Naive thymus-derived CD8-positive, alpha-beta T cell (primary cell): ENCODE measurements around the gene CD40. TPM values are rescaled to one million over a fixed set of nuclear protein-coding genes. Genes with fewer than 3 reads are reported as not detected.

ENCODE experiments used
- ATAC-seq, 2 donors: fragments of 150-1000 bp; cut with Tn5 transposase in 1 of 2; sonication (Bioruptor Pico), chemical (Tn5 transposase) in 1 of 2; 1 replicate in 1 of 2; 2 replicates in 1 of 2; pipeline ENCODE4 v1.10.0; 2021; ENCODE audit warnings: mild to moderate bottlenecking in 2 of 2, moderate library complexity in 2 of 2
- POLR2A ChIA-PET: fragments of 350-600 bp; sonication (Branson Sonifier 250); formaldehyde crosslinking; loops from one replicate; lab custom pipeline; 2021; ENCODE audit warnings: antibody characterized with exemption; lab: Charles Lee
- DNase-seq, 10 donors: peaks; one replicate each; pipeline versions ENCODE4 v3.0.0 to v3.0.0-alpha.2; 2020 to 2022
- H3K27ac Mint-ChIP-seq, 10 donors: one replicate each; pipeline ENCODE4 v1.8.0; 2020 to 2022; ENCODE audit warnings: mild to moderate bottlenecking in 10 of 10, mixed read lengths in 10 of 10, moderate library complexity in 4 of 10, inconsistent platforms in 1 of 10
- H3K27me3 Mint-ChIP-seq, 5 donors: one replicate each; pipeline ENCODE4 v1.8.0; 2021 to 2022; ENCODE audit warnings: mixed read lengths in 5 of 5
- H3K36me3 Mint-ChIP-seq, 3 donors: one replicate each; pipeline ENCODE4 v1.8.0; 2020 to 2022; ENCODE audit warnings: mixed read lengths in 3 of 3, mild to moderate bottlenecking in 2 of 3, inconsistent platforms in 1 of 3
- H3K4me1 Mint-ChIP-seq, 4 donors: one replicate each; pipeline ENCODE4 v1.8.0; 2021 to 2022; ENCODE audit warnings: mixed read lengths in 4 of 4
- H3K4me3 Mint-ChIP-seq, 10 donors: one replicate each; pipeline ENCODE4 v1.8.0; 2020 to 2022; ENCODE audit warnings: mild to moderate bottlenecking in 10 of 10, mixed read lengths in 10 of 10, moderate library complexity in 6 of 10, inconsistent platforms in 1 of 10
- H3K9me3 Mint-ChIP-seq, 9 donors: one replicate each; pipeline ENCODE4 v1.8.0; 2020 to 2022; ENCODE audit warnings: mixed read lengths in 9 of 9, mild to moderate bottlenecking in 3 of 9, inconsistent platforms in 1 of 9, moderate library complexity in 1 of 9
- polyA plus RNA-seq, 3 donors: library from polyadenylated mRNA; unstranded; fragments of 300-500 nt; fragmentation: Illumina TruSeq; gene quantifications; one replicate each; pipeline ENCODE4 v1.2.3, GENCODE V29; 2021
- total RNA-seq, 8 experiments: library from RNA in 2 of 8; stranded (reverse) in 2 of 8; gene quantifications; one replicate each; pipeline ENCODE4 v1.2.3 and lab custom pipeline; 2021 to 2026

Gene CD40
- total and polyA plus RNA-seq, 5 experiments from 2014 or later = 2.0 to 11.8 (median 4.3) TPM

- POLR2A ChIA-PET = no interaction called here
- H3K4me3 Mint-ChIP-seq = no peak overlapping the region
- no peak for DNase-seq
- H3K9me3 Mint-ChIP-seq = no peaks in the 10 kb centered on the region
- ATAC-seq = no peak
- peaks cover 21 to 64% (median 50%) of the 10 kb centered on the region in 5 donors for H3K27me3 Mint-ChIP-seq
- H3K36me3 Mint-ChIP-seq = no peaks in the 10 kb centered on the region
- H3K27ac Mint-ChIP-seq = peak overlapping the region in 1 of 10 donors; percentile 43
- H3K4me1 Mint-ChIP-seq = peaks cover 0 to 3% (median 0%) of the 10 kb centered on the region in 4 donors
These were observed 24.0 kb downstream of the CD40 start for GRCh38 chr20:46142124-46142523.

DNA sequence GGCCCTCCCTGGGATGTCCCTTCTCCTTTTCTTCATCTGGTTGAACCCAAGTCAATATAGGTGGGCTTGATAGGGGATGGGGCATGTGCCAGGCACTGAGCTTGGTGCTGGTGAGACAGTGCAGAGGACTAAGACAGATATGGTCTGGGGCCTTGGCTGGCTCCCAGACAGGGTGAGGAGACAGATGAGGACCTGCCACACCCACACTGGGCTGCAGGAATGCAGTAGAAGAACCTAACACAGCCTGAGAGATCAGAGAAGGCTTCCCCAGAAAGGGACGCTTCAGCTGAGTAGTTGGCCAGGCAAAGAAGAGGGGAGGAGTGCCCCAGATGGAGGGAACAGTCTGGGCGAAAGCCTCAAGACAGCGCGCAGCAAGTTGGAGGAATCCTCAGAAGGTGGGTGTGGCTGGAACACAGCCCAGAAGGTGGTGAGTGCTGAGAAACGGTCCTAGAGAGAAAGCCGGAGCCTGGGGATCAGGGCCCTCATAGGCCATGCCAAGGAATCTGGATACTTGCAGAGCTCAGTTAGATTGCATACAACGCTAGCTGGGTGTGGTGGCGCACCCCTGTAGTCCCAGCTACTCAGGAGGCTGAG, 26.4 kb downstream of the CD40 start:
- POLR2A ChIA-PET = no interaction called here
- Mint-ChIP-seq H3K4me1 (peaks cover 0 to 3% (median 0%) of the 10 kb centered on the region in 4 donors), H3K36me3 (no peaks in the 10 kb centered on the region), H3K4me3 (no peak overlapping the region), H3K27ac (peak overlapping the region in 1 of 10 donors; percentile 54), H3K27me3 (peaks cover 16 to 49% (median 34%) of the 10 kb centered on the region in 5 donors), H3K9me3 (no peaks in the 10 kb centered on the region)
- DNase-seq (no peak), ATAC-seq (no peak)

GRCh38 chr20:46145713-46146112, 27.6 kb downstream of the CD40 start:
- Mint-ChIP-seq H3K27me3 (peaks cover 12 to 37% (median 29%) of the 10 kb centered on the region in 5 donors), H3K4me3 (no peak overlapping the region), H3K36me3 (no peaks in the 10 kb centered on the region), H3K9me3 (no peaks in the 10 kb centered on the region), H3K4me1 (no peaks in the 10 kb centered on the region), H3K27ac (no peak overlapping the region)
- DNase-seq = no peak
- POLR2A ChIA-PET = no interaction called here
- ATAC-seq = no peak

DNA sequence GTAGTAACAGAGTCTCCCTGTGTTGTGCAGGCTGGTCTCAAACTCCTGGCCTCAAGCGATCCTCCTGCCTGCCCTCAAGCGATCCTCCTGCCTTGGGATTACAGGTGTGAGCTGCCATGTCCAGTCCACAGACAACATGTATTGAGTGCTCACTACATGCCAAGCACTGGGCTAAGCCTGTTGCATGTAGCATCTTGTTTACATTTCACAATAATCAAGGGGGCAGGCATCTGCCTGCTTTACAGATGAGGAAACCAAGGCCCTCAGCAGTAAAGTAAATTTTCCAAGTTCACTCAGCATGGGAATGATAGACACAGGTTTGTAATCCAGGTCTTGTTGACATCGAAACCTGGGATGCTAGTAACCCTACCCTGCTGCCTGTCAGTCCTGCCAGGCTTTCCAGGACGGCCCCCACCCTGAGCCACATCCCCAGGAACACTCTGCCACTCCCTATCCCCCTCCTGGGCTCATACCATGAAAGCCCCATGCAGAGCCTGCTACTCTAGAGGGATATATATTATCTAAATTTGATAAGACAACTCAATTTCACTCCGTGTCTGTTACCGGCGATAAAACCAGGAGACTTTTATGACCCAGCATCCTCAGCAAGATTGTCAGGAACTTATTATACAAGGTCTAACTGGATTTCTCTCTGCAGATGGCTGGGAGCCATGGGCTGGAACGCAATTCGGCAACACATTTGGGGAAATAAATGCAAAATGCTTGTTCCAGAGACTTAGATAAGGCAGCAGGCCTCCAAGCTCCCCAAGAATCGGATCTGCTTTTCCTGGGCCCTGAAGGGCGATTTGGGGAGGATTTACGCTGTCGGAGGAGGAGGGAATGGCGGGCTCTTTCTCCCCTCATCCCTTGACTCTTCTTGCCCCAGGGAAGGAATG, 30.4 kb downstream of the CD40 start:
- no peak overlapping the region for H3K4me3 Mint-ChIP-seq
- no peaks in the 10 kb centered on the region for H3K4me1 Mint-ChIP-seq
- POLR2A ChIA-PET = interaction anchor here (0.7 kb wide), 1 partner anchor 567 kb away, joined by 3 read pairs; no protein-coding TSS in a partner anchor
- H3K27ac Mint-ChIP-seq = no peak overlapping the region
- DNase-seq (no peak), ATAC-seq (no peak)
- no peaks in the 10 kb centered on the region for H3K9me3 Mint-ChIP-seq
- H3K27me3 Mint-ChIP-seq = peaks cover 0 to 8% (median 5%) of the 10 kb centered on the region in 5 donors
- H3K36me3 Mint-ChIP-seq = no peaks in the 10 kb centered on the region

GRCh38 chr20:46150943-46151342, 32.8 kb downstream of the CD40 start:
- Mint-ChIP-seq H3K9me3 (no peaks in the 10 kb centered on the region), H3K36me3 (peaks cover 0 to 2% (median 0%) of the 10 kb centered on the region in 3 donors), H3K4me3 (no peak overlapping the region), H3K27me3 (peaks cover 4 to 21% (median 10%) of the 10 kb centered on the region in 5 donors), H3K4me1 (no peaks in the 10 kb centered on the region), H3K27ac (no peak overlapping the region)
- DNase-seq (no peak), ATAC-seq (no peak)
- POLR2A ChIA-PET = no interaction called here

DNA sequence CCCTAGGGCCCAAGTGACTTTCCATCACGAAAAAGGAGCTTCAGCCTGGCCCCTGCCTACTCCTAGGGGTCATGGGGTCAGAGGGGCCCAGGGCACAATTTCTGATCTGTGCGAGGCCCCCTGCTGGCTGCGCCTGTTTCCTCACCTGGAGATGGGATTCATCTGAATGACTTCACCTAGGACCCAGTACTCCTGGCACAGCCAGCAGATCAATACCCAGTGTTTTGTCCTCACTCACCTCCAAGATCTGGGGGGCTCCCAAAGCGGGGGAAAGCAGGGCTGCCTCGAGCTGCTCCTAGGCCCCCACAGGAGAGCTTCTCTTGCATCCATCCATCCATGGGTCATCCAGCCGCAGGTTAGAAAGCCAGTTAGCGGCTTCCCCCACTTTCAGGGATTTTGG, 33.8 kb downstream of the CD40 start:
- Mint-ChIP-seq H3K36me3 (peaks cover 0 to 2% (median 0%) of the 10 kb centered on the region in 3 donors), H3K4me1 (no peaks in the 10 kb centered on the region), H3K27ac (no peak overlapping the region), H3K9me3 (no peaks in the 10 kb centered on the region), H3K27me3 (peaks cover 4 to 23% (median 10%) of the 10 kb centered on the region in 5 donors), H3K4me3 (no peak overlapping the region)
- no peak for DNase-seq
- POLR2A ChIA-PET = interaction anchor here (0.7 kb wide), 1 partner anchor 12 kb away, joined by 3 read pairs; no protein-coding TSS in a partner anchor
- no peak for ATAC-seq

GRCh38 chr20:46152824-46153586, 34.9 kb downstream of the CD40 start:
- Mint-ChIP-seq H3K36me3 (peaks cover 0 to 2% (median 0%) of the 10 kb centered on the region in 3 donors), H3K27me3 (peaks cover 5 to 23% (median 14%) of the 10 kb centered on the region in 5 donors), H3K9me3 (no peaks in the 10 kb centered on the region), H3K4me1 (no peaks in the 10 kb centered on the region), H3K27ac (no peak overlapping the region), H3K4me3 (no peak overlapping the region)
- DNase-seq (no peak), ATAC-seq (no peak)
- POLR2A ChIA-PET = interaction anchor here (0.7 kb wide), 1 partner anchor 13 kb away, joined by 3 read pairs; no protein-coding TSS in a partner anchor

- H3K27ac Mint-ChIP-seq = no peak overlapping the region
- peaks cover 0 to 2% (median 0%) of the 10 kb centered on the region in 3 donors for H3K36me3 Mint-ChIP-seq
- POLR2A ChIA-PET = no interaction called here
- DNase-seq = no peak
- H3K4me3 Mint-ChIP-seq = no peak overlapping the region
- ATAC-seq = no peak
- H3K4me1 Mint-ChIP-seq = no peaks in the 10 kb centered on the region
- H3K9me3 Mint-ChIP-seq = no peaks in the 10 kb centered on the region
- peaks cover 5 to 22% (median 17%) of the 10 kb centered on the region in 5 donors for H3K27me3 Mint-ChIP-seq
These were observed 36.2 kb downstream of the CD40 start for GRCh38 chr20:46154305-46154704.

DNA sequence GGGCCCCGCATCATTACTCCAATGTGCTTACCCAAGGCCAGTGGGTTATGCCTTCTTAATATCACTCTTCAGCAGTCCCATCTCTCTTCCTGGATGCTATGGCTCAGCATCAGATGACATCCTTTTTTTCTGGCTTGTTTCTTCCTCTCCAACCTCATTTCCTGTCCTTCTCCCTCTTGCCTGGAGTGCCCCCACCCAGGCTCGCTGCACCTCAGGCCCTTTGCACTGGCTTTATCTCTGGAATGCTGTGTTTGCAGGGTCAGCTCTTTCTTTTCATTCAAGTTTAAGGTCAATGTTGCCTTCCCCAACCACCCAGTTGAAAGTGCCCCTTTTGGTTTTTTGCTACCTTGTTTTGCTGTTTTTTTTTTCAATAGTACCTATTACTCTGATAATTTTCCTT, 36.7 kb downstream of the CD40 start:
- Mint-ChIP-seq H3K36me3 (peaks cover 0 to 2% (median 0%) of the 10 kb centered on the region in 3 donors), H3K4me1 (no peaks in the 10 kb centered on the region), H3K27me3 (peaks cover 5 to 22% (median 17%) of the 10 kb centered on the region in 5 donors), H3K9me3 (no peaks in the 10 kb centered on the region), H3K27ac (no peak overlapping the region), H3K4me3 (no peak overlapping the region)
- ATAC-seq = no peak
- POLR2A ChIA-PET = no interaction called here
- no peak for DNase-seq

DNA sequence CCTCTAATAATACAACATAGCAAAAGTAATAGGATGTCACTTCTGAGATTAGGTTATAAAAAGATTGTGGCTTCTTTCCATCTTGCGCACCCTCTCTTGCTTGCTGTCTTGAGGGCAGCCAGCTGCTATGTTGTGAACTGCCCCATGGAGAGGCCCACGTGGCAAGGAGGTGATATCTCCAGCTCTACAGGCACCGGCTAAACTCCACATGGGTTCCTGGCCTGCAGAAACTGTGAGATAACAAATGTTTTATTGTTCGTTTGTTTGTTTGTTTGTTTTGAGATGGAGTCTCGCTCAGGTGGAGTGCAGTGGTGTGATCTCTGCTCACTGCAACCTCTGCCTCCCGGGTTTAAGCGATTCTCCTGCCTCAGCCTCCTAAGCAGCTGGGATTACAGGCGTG, 38.0 kb downstream of the CD40 start:
- POLR2A ChIA-PET = no interaction called here
- Mint-ChIP-seq H3K4me1 (no peaks in the 10 kb centered on the region), H3K27ac (peak overlapping the region in 1 of 10 donors; percentile 40), H3K27me3 (peaks cover 8 to 27% (median 17%) of the 10 kb centered on the region in 5 donors), H3K36me3 (peaks cover 0 to 2% (median 0%) of the 10 kb centered on the region in 3 donors), H3K9me3 (no peaks in the 10 kb centered on the region), H3K4me3 (no peak overlapping the region)
- DNase-seq = no peak
- ATAC-seq = no peak

DNA sequence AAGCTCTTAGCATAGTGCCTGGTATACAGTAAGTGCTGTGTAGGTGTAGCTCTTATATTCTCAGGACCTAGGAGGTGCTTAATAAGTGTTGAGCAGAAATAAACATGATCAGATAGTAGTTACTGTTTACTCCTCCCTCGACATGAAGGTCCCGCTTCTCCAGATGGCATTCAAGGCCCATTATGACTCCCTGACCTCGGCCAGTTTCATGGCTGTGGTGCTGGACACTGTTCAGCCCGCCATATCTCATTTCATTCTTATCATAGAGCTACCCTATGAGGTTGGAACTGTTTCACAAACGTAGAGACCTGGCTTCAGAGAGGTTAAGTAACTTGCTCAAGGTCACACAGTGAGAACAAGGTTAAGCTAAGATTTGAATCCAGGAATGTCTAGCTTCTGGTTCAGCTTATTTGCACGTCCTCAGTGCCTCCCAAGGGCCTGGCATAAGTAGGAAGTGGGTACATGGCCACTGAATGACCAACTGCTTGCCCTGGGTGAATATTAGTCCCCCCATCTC, 39.0 kb downstream of the CD40 start:
- peak overlapping the region in 1 of 10 donors; percentile 73 for H3K27ac Mint-ChIP-seq
- no peak overlapping the region for H3K4me3 Mint-ChIP-seq
- H3K27me3 Mint-ChIP-seq = peaks cover 11 to 29% (median 17%) of the 10 kb centered on the region in 5 donors
- POLR2A ChIA-PET = no interaction called here
- ATAC-seq = no peak
- no peaks in the 10 kb centered on the region for H3K9me3 Mint-ChIP-seq
- no peaks in the 10 kb centered on the region for H3K4me1 Mint-ChIP-seq
- H3K36me3 Mint-ChIP-seq = peaks cover 0 to 2% (median 0%) of the 10 kb centered on the region in 3 donors
- DNase-seq = no peak

DNA sequence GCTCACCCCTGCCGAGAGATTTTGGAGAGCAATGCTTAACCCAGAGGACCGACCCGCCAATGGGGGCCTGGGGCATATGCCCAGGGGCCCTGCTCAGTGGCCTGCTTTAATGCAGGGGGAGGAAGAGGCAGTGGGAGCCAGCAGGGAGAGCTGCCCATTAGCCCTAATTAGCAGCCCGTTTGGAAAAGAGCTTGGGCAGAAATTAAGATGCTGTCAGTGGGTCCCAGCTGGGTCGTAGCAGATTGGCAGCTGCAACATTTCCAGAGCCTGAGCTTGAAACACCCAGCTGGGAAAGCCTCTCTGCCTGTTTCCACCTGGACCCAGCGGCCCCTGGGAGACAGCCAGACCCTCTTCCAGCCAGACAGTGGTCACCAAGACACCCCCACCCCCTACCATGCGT, 39.5 kb downstream of the CD40 start:
- Mint-ChIP-seq H3K4me3 (no peak overlapping the region), H3K4me1 (no peaks in the 10 kb centered on the region), H3K27me3 (peaks cover 11 to 29% (median 22%) of the 10 kb centered on the region in 5 donors), H3K9me3 (no peaks in the 10 kb centered on the region), H3K36me3 (peaks cover 0 to 2% (median 0%) of the 10 kb centered on the region in 3 donors), H3K27ac (peak overlapping the region in 1 of 10 donors; percentile 73)
- POLR2A ChIA-PET = no interaction called here
- ATAC-seq (no peak), DNase-seq (peak in 1 of 10 donors; percentile 45)
